Measurements from ENCODE around the gene ADGRL3. TPM values are rescaled to one million over a fixed set of nuclear protein-coding genes. Genes with fewer than 3 reads are reported as not detected.

Gene ADGRL3
- total RNA-seq, 2 experiments from 2014 or later, result not detected

- no peak for ATAC-seq
- H3K4me3 Mint-ChIP-seq, result no peak overlapping the region
- H3K27ac Mint-ChIP-seq, result no peak overlapping the region
- ChIA-PET POLR2A (no interaction called here), CTCF (no interaction called here)
- peaks cover 7% of the 10 kb centered on the region for H3K9me3 Mint-ChIP-seq (ENCODE audit: low read depth)
- H3K4me1 Mint-ChIP-seq, result no peaks in the 10 kb centered on the region
- intact Hi-C loops (cut with DNase I, micrococcal nuclease), result no loop called here
- no peak for DNase-seq
- no peaks in the 10 kb centered on the region for H3K36me3 Mint-ChIP-seq (ENCODE audit: low read depth)
- no peaks in the 10 kb centered on the region for H3K27me3 Mint-ChIP-seq
These were observed 448.1 kb downstream of the ADGRL3 start for GRCh38 chr4:61648264-61648663.

GRCh38 chr4:61657016-61657415, 456.9 kb downstream of the ADGRL3 start:
- CTCF ChIA-PET, result no interaction called here
- Mint-ChIP-seq H3K27ac (no peak overlapping the region), H3K4me3 (no peak overlapping the region), H3K27me3 (no peaks in the 10 kb centered on the region), H3K9me3 (ENCODE audit: low read depth) (peaks cover 6% of the 10 kb centered on the region), H3K36me3 (ENCODE audit: low read depth) (no peaks in the 10 kb centered on the region), H3K4me1 (no peaks in the 10 kb centered on the region)
- intact Hi-C loops (cut with DNase I, micrococcal nuclease), result no loop called here
- POLR2A ChIA-PET, result no interaction called here
- ATAC-seq (no peak), DNase-seq (no peak)

- ChIA-PET POLR2A (no interaction called here), CTCF (no interaction called here)
- Mint-ChIP-seq H3K9me3 (ENCODE audit: low read depth) (peaks cover 7% of the 10 kb centered on the region), H3K27me3 (no peaks in the 10 kb centered on the region), H3K4me3 (no peak overlapping the region), H3K27ac (no peak overlapping the region), H3K36me3 (ENCODE audit: low read depth) (no peaks in the 10 kb centered on the region), H3K4me1 (no peaks in the 10 kb centered on the region)
- no peak for ATAC-seq
- intact Hi-C loops (cut with DNase I, micrococcal nuclease), result no loop called here
- no peak for DNase-seq
These were observed 461.8 kb downstream of the ADGRL3 start for GRCh38 chr4:61661960-61662359.

GRCh38 chr4:61662362-61662761, 462.2 kb downstream of the ADGRL3 start:
- Mint-ChIP-seq H3K4me1 (no peaks in the 10 kb centered on the region), H3K9me3 (ENCODE audit: low read depth) (peaks cover 7% of the 10 kb centered on the region), H3K4me3 (no peak overlapping the region), H3K27ac (no peak overlapping the region), H3K27me3 (no peaks in the 10 kb centered on the region), H3K36me3 (ENCODE audit: low read depth) (no peaks in the 10 kb centered on the region)
- intact Hi-C loops (cut with DNase I, micrococcal nuclease), result no loop called here
- ChIA-PET POLR2A (no interaction called here), CTCF (no interaction called here)
- DNase-seq, result no peak
- ATAC-seq, result no peak

- ChIA-PET POLR2A (no interaction called here), CTCF (no interaction called here)
- no peaks in the 10 kb centered on the region for H3K4me1 Mint-ChIP-seq
- intact Hi-C loops (cut with DNase I, micrococcal nuclease), result no loop called here
- no peaks in the 10 kb centered on the region for H3K36me3 Mint-ChIP-seq (ENCODE audit: low read depth)
- H3K27ac Mint-ChIP-seq, result no peak overlapping the region
- peaks cover 7% of the 10 kb centered on the region for H3K9me3 Mint-ChIP-seq (ENCODE audit: low read depth)
- no peak overlapping the region for H3K4me3 Mint-ChIP-seq
- no peaks in the 10 kb centered on the region for H3K27me3 Mint-ChIP-seq
- DNase-seq, result no peak
- no peak for ATAC-seq
These were observed 463.2 kb downstream of the ADGRL3 start for GRCh38 chr4:61663310-61663709.

- ChIA-PET CTCF (interaction anchor here (0.7 kb wide), 1 partner anchor 15 kb away, joined by 3 read pairs; no protein-coding TSS in a partner anchor), POLR2A (no interaction called here)
- H3K4me3 Mint-ChIP-seq, result no peak overlapping the region
- H3K4me1 Mint-ChIP-seq, result no peaks in the 10 kb centered on the region
- H3K9me3 Mint-ChIP-seq (ENCODE audit: low read depth), result peaks cover 4% of the 10 kb centered on the region
- DNase-seq (no peak), ATAC-seq (no peak)
- H3K27me3 Mint-ChIP-seq, result no peaks in the 10 kb centered on the region
- H3K27ac Mint-ChIP-seq, result no peak overlapping the region
- intact Hi-C loops (cut with DNase I, micrococcal nuclease), result no loop called here
- no peaks in the 10 kb centered on the region for H3K36me3 Mint-ChIP-seq (ENCODE audit: low read depth)
These were observed 465.5 kb downstream of the ADGRL3 start for GRCh38 chr4:61665649-61666048.

- ChIA-PET POLR2A (no interaction called here), CTCF (interaction anchor here (0.7 kb wide), 1 partner anchor 15 kb away, joined by 3 read pairs; no protein-coding TSS in a partner anchor)
- H3K27me3 Mint-ChIP-seq, result no peaks in the 10 kb centered on the region
- DNase-seq (no peak), ATAC-seq (no peak)
- intact Hi-C loops (cut with DNase I, micrococcal nuclease), result no loop called here
- no peak overlapping the region for H3K27ac Mint-ChIP-seq
- H3K9me3 Mint-ChIP-seq (ENCODE audit: low read depth), result peaks cover 4% of the 10 kb centered on the region
- H3K4me1 Mint-ChIP-seq, result no peaks in the 10 kb centered on the region
- H3K36me3 Mint-ChIP-seq (ENCODE audit: low read depth), result no peaks in the 10 kb centered on the region
- H3K4me3 Mint-ChIP-seq, result no peak overlapping the region
These were observed 466.1 kb downstream of the ADGRL3 start for GRCh38 chr4:61666244-61666643.

GRCh38 chr4:61671599-61671998, 471.5 kb downstream of the ADGRL3 start:
- CTCF ChIA-PET, result no interaction called here
- intact Hi-C loops (cut with DNase I, micrococcal nuclease), result no loop called here
- Mint-ChIP-seq H3K4me3 (no peak overlapping the region), H3K36me3 (ENCODE audit: low read depth) (no peaks in the 10 kb centered on the region), H3K27me3 (no peaks in the 10 kb centered on the region), H3K27ac (no peak overlapping the region), H3K4me1 (no peaks in the 10 kb centered on the region), H3K9me3 (ENCODE audit: low read depth) (peaks cover 2% of the 10 kb centered on the region)
- POLR2A ChIA-PET, result no interaction called here
- ATAC-seq (no peak), DNase-seq (no peak)

- Mint-ChIP-seq H3K4me1 (no peaks in the 10 kb centered on the region), H3K27me3 (no peaks in the 10 kb centered on the region), H3K27ac (no peak overlapping the region), H3K9me3 (ENCODE audit: low read depth) (peaks cover 2% of the 10 kb centered on the region), H3K36me3 (ENCODE audit: low read depth) (no peaks in the 10 kb centered on the region), H3K4me3 (no peak overlapping the region)
- intact Hi-C loops (cut with DNase I, micrococcal nuclease), result no loop called here
- ChIA-PET CTCF (no interaction called here), POLR2A (no interaction called here)
- ATAC-seq, result no peak
- DNase-seq, result no peak
These were observed 475.3 kb downstream of the ADGRL3 start for GRCh38 chr4:61675464-61675863.

GRCh38 chr4:61678297-61678696, 478.2 kb downstream of the ADGRL3 start:
- Mint-ChIP-seq H3K4me3 (no peak overlapping the region), H3K9me3 (ENCODE audit: low read depth) (peaks cover 2% of the 10 kb centered on the region), H3K36me3 (ENCODE audit: low read depth) (no peaks in the 10 kb centered on the region), H3K27ac (no peak overlapping the region), H3K4me1 (no peaks in the 10 kb centered on the region), H3K27me3 (no peaks in the 10 kb centered on the region)
- ChIA-PET CTCF (no interaction called here), POLR2A (no interaction called here)
- DNase-seq, result no peak
- intact Hi-C loops (cut with DNase I, micrococcal nuclease), result no loop called here
- no peak for ATAC-seq

GRCh38 chr4:61693520-61693919, 493.4 kb downstream of the ADGRL3 start:
- DNase-seq (no peak), ATAC-seq (no peak)
- Mint-ChIP-seq H3K4me3 (no peak overlapping the region), H3K4me1 (no peaks in the 10 kb centered on the region), H3K27me3 (no peaks in the 10 kb centered on the region), H3K9me3 (ENCODE audit: low read depth) (peaks cover 2% of the 10 kb centered on the region), H3K36me3 (ENCODE audit: low read depth) (no peaks in the 10 kb centered on the region), H3K27ac (no peak overlapping the region)
- ChIA-PET POLR2A (no interaction called here), CTCF (no interaction called here)
- intact Hi-C loops (cut with DNase I, micrococcal nuclease), result no loop called here

GRCh38 chr4:61714387-61714911, 514.3 kb downstream of the ADGRL3 start:
- DNase-seq (no peak), ATAC-seq (no peak)
- Mint-ChIP-seq H3K27ac (no peak overlapping the region), H3K36me3 (ENCODE audit: low read depth) (no peaks in the 10 kb centered on the region), H3K4me3 (no peak overlapping the region), H3K27me3 (no peaks in the 10 kb centered on the region), H3K4me1 (no peaks in the 10 kb centered on the region), H3K9me3 (ENCODE audit: low read depth) (peaks cover 3% of the 10 kb centered on the region)
- CTCF ChIA-PET, result no interaction called here
- POLR2A ChIA-PET, result no interaction called here
- intact Hi-C loops (cut with DNase I, micrococcal nuclease), result no loop called here

- ATAC-seq (no peak), DNase-seq (no peak)
- Mint-ChIP-seq H3K27ac (no peak overlapping the region), H3K27me3 (no peaks in the 10 kb centered on the region), H3K4me1 (no peaks in the 10 kb centered on the region), H3K9me3 (ENCODE audit: low read depth) (peaks cover 5% of the 10 kb centered on the region), H3K4me3 (no peak overlapping the region), H3K36me3 (ENCODE audit: low read depth) (no peaks in the 10 kb centered on the region)
- POLR2A ChIA-PET, result no interaction called here
- intact Hi-C loops (cut with DNase I, micrococcal nuclease), result no loop called here
- CTCF ChIA-PET, result no interaction called here
These were observed 516.3 kb downstream of the ADGRL3 start for GRCh38 chr4:61716426-61716825.
